ENCODE measurements around the gene NEDD4.
"Not testable (repeated sequence)": the region's sequence is repeated elsewhere in the genome, so short reads cannot be mapped to it uniquely, and the experiment has no call there.

NEDD4 gene

DNA sequence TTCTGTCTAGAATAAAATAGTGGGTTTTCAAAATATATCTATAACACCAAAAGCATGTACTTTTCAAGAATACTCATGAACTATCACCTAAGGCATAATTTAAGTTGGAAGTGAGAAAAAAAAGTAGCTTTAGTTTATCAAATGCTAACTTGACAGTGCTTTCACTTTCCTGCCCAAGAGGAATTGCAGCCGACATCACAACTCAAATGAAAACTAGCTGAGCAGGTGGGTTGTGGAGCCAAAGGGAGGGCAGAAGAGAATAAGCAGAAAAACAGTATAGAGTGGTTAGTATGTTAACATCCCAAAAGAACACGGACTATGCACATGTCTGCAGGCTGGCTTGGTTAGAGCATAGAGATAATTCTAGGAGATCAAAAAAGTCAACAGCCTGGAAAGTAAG lies 120.9 kb downstream of the NEDD4 start:
- H3K4me3 ChIP-seq (replicated peaks; ENCODE audit: low read depth, low read length): no peak overlapping the region
- TF ChIP-seq, protein P1, sequence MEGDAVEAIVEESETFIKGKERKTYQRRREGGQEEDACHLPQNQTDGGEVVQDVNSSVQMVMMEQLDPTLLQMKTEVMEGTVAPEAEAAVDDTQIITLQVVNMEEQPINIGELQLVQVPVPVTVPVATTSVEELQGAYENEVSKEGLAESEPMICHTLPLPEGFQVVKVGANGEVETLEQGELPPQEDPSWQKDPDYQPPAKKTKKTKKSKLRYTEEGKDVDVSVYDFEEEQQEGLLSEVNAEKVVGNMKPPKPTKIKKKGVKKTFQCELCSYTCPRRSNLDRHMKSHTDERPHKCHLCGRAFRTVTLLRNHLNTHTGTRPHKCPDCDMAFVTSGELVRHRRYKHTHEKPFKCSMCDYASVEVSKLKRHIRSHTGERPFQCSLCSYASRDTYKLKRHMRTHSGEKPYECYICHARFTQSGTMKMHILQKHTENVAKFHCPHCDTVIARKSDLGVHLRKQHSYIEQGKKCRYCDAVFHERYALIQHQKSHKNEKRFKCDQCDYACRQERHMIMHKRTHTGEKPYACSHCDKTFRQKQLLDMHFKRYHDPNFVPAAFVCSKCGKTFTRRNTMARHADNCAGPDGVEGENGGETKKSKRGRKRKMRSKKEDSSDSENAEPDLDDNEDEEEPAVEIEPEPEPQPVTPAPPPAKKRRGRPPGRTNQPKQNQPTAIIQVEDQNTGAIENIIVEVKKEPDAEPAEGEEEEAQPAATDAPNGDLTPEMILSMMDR (IDR thresholded peaks at IDR 0.05; ENCODE audit: low read depth, low read length, missing control alignments): no peak
- no peak for DNase-seq (ENCODE audit: extremely low read depth, low read depth)

DNA sequence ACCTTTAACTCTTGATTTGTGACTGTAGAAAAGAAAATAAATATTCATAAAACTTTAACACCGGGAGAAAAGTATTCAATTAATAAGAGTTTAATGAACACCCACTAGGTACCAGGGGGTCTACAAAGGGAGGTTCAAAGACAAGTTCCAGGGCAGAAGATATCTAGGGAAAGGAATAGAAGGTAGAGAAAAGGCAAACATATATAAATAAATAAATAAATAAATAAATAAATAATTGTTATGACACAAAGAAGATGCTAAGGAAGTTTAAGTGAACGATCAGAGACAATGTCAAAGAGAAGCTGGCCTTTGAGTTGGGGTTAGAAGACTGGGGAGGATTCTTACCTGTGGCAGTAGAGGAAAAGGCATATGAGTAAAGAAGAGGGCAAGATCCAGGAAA lies 123.8 kb downstream of the NEDD4 start:
- no peak for DNase-seq (ENCODE audit: extremely low read depth, low read depth)
- no peak overlapping the region for H3K4me3 ChIP-seq (replicated peaks; ENCODE audit: low read depth, low read length)

DNA sequence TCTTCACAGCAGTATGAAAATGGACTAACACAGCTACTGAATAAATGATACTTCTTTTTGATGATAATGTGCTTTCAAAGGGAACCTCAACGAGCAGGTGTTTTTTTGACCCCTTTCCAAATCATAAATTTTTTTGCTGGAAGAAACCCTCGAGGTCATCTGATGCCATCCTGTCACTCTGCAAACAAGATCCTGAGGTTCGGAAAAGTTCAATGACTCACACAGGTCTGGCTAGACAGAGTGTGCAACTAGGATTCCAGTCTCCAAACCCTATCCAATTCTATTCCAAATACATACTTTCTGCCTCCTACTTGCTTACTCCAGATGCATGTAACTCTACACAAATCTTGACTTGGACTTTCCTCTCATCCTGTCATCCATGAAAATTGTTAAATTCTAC lies 124.7 kb downstream of the NEDD4 start:
- H3K4me3 ChIP-seq (replicated peaks; ENCODE audit: low read depth, low read length): no peak overlapping the region
- no peak for DNase-seq (ENCODE audit: extremely low read depth, low read depth)
- TF ChIP-seq, protein P1 (IDR thresholded peaks at IDR 0.05; ENCODE audit: low read depth, low read length, missing control alignments): no peak

More for the DNA sequence above, 123.8 kb downstream of the NEDD4 start:
- TF ChIP-seq, protein P1 (IDR thresholded peaks at IDR 0.05; ENCODE audit: low read depth, low read length, missing control alignments): no peak

DNA sequence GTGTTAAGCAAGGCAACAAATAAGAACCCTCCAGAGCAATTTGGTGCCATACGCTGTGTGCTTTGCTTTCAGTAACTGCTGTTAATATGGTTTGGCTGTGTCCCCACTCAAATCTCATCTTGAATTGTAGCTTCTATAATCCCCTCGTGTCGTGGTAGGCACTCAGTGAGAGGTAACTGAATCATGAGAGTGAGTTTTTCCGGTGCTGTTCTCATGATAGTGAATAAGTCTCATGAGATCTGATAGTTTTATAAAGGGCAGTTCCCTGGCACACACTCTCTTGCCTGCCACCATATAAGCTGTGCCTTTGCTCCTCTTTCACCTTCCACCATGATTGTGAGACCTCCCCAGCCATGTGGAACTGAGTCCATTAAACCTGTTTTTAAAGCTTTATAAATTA lies 125.1 kb downstream of the NEDD4 start:
- DNase-seq (ENCODE audit: extremely low read depth, low read depth); H3K4me3 ChIP-seq (replicated peaks; ENCODE audit: low read depth, low read length): not testable (repeated sequence)

DNA sequence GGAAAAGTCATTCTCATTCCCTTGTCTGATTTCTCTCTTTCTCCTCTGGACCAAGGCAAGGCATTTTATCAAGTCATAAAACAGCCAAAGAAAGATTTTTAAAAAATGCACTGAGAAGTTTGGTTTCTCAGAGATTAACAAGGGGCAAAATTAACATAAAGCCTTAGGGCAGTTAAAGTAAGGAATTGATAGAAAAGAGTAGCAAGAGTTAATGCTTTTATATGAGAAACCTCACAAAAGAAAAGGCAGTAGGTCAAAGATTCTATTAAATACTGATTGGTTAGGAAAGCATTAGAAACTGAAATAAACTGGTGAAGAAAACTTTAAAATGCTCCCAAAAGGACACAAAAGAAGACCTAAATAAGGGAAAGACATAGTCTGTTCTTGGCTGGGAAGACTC lies 129.5 kb downstream of the NEDD4 start:
- no peak for DNase-seq (ENCODE audit: extremely low read depth, low read depth)

DNA sequence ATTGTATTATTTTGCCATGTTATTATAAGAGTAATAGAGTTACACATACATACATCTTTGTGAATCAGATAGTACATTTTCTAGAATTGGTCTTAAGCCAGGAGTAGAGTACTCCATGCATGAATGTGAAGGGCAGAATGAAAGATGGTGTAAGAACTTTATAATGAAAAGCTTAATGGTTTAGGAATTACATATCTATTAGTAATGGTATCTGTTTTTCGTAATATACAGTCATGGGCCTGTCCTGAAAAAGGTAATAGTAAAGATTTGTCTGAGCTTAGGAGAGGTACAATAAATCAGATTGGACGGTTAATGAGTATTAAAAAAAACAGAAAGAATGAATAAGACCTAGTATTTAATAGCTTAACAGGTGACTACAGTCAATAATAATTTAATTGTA lies 132.3 kb downstream of the NEDD4 start:
- no peak for DNase-seq (ENCODE audit: extremely low read depth, low read depth)
- no peak overlapping the region for H3K4me3 ChIP-seq (replicated peaks; ENCODE audit: low read depth, low read length)
- TF ChIP-seq, protein P1 (IDR thresholded peaks at IDR 0.05; ENCODE audit: low read depth, low read length, missing control alignments): no peak

More for the DNA sequence above, 129.5 kb downstream of the NEDD4 start:
- no peak overlapping the region for H3K4me3 ChIP-seq (replicated peaks; ENCODE audit: low read depth, low read length)
- TF ChIP-seq, protein P1 (IDR thresholded peaks at IDR 0.05; ENCODE audit: low read depth, low read length, missing control alignments): no peak

DNA sequence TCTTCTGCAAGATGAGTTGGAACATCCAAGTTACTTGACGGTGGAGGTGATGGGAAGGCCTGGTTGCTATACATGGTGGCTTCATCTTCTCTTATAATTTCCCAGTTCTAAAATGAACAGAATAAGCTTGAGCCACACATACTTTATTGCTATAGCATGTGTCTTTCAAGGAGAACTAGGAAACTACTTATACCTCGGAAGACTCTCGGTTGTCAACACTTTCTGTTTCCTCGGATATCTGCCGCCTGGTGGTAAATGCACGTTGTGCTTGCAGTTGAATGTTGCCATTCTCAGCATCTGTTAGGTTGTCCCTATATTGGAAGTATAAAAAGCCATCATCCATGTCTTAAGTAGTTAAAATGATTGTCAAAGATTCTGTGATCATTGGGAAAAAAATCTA lies 132.9 kb downstream of the NEDD4 start:
- TF ChIP-seq, protein P1 (IDR thresholded peaks at IDR 0.05; ENCODE audit: low read depth, low read length, missing control alignments): no peak
- H3K4me3 ChIP-seq (replicated peaks; ENCODE audit: low read depth, low read length): no peak overlapping the region
- DNase-seq (ENCODE audit: extremely low read depth, low read depth): no peak

Measured in HFF-Myc (cell line).